Astrocyte of the cerebellum (primary cell): ENCODE results near the gene WDR7.

Source experiments
- DNase-seq: peaks from one replicate; pipeline ENCODE4 v3.0.0-alpha.2; 2011; ENCODE audit warnings: low read depth
- H3K4me3 ChIP-seq: 2 replicates; pipeline ENCODE4 v1.5.1; 2011; ENCODE audit warnings: mild to moderate bottlenecking, low read depth, low read length, moderate library complexity
- CTCF ChIP-seq: IDR thresholded peaks from 2 replicates; pipeline ENCODE4 v1.5.1; 2012; ENCODE audit warnings: low read length, low read depth, moderate library complexity, mild to moderate bottlenecking; ENCODE audit errors: missing control alignments
- in situ Hi-C: cut with HindIII; loops from 2 replicates; pipeline ENCODE4 v1.10.0; 2017; ENCODE audit warnings: low sequenced_read_pairs

The WDR7 gene

GRCh38 chr18:56643381-56643780, 7.8 kb upstream of the WDR7 start:
- DNase-seq = no peak
- TF ChIP-seq CTCF = no peak
- no peak overlapping the region for H3K4me3 ChIP-seq
- in situ Hi-C loops = no loop called here

- in situ Hi-C loops = no loop called here
- TF ChIP-seq CTCF = peak; percentile 55
- no peak overlapping the region for H3K4me3 ChIP-seq
- DNase-seq = no peak
These were observed 5.6 kb upstream of the WDR7 start for GRCh38 chr18:56645415-56646016.

GRCh38 chr18:56647071-56647470, 4.1 kb upstream of the WDR7 start:
- no peak for TF ChIP-seq CTCF
- DNase-seq = no peak
- in situ Hi-C loops = no loop called here
- no peak overlapping the region for H3K4me3 ChIP-seq

- no peak for DNase-seq
These were observed 2.9 kb upstream of the WDR7 start for GRCh38 chr18:56647951-56648893.

GRCh38 chr18:56649996-56650395, 1.2 kb upstream of the WDR7 start:
- DNase-seq = no peak
- in situ Hi-C loops = no loop called here
- no peak for TF ChIP-seq CTCF
- H3K4me3 ChIP-seq = no peak overlapping the region

More at GRCh38 chr18:56647951-56648893, 2.9 kb upstream of the WDR7 start:
- H3K4me3 ChIP-seq = no peak overlapping the region
- no peak for TF ChIP-seq CTCF
- in situ Hi-C loops = no loop called here

GRCh38 chr18:56651771-56652092, 573 bp downstream of the WDR7 start:
- in situ Hi-C loops = no loop called here
- H3K4me3 ChIP-seq = peak overlapping the region; percentile 94
- no peak for TF ChIP-seq CTCF
- DNase-seq = no peak
